Measurements from ENCODE around the gene HSD11B2.

Gene HSD11B2

DNA sequence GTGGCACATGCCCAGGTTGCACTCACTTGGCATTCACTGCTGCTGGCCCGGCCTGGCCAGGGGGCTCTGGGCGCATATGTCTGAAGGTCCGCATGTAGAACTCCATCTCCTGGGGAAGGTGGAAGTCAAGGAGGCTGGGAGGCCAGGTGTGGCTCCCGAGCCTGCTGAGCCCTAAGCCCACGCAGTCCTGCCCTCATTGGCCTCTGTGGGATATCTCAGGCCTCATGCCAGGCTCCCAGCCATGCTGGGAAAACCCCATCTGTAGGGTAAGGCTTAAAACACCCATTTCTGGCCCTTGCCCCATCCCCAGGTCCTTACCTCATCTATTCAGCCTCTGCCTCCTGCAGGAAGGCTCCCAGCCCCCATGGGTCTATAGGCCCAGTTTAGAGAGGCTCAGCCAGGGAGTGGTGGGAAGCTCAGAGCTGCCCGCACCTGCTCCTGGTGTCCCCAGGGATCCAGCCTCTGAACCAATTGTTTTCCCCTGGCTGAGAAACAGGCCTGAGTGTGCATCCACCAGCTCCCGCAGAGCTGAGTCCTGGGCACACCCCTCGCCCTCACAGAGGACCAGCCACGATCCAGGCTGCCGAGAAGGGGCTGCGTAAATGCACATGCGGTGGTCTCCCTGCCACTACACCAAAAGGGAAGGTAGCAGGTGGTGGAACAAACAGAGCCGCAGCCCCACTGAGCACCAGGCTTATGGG lies 35.3 kb upstream of the HSD11B2 start:
- DNase-seq (ENCODE audit: extremely low spot score, insufficient read length, low read depth): no peak
- no peak for FAIRE-seq

GRCh38 chr16:67396159-67397035 lies 34.5 kb upstream of the HSD11B2 start:
- FAIRE-seq (no peak), DNase-seq (ENCODE audit: extremely low spot score, insufficient read length, low read depth) (no peak)

- DNase-seq (ENCODE audit: extremely low spot score, insufficient read length, low read depth) (no peak), FAIRE-seq (no peak)
Observed at GRCh38 chr16:67397036-67397801, 33.7 kb upstream of the HSD11B2 start.

- DNase-seq (ENCODE audit: extremely low spot score, insufficient read length, low read depth): no peak
- FAIRE-seq: no peak
Observed at GRCh38 chr16:67397812-67398545, 32.9 kb upstream of the HSD11B2 start.

GRCh38 chr16:67398546-67399217 lies 32.2 kb upstream of the HSD11B2 start:
- no peak for FAIRE-seq

DNA sequence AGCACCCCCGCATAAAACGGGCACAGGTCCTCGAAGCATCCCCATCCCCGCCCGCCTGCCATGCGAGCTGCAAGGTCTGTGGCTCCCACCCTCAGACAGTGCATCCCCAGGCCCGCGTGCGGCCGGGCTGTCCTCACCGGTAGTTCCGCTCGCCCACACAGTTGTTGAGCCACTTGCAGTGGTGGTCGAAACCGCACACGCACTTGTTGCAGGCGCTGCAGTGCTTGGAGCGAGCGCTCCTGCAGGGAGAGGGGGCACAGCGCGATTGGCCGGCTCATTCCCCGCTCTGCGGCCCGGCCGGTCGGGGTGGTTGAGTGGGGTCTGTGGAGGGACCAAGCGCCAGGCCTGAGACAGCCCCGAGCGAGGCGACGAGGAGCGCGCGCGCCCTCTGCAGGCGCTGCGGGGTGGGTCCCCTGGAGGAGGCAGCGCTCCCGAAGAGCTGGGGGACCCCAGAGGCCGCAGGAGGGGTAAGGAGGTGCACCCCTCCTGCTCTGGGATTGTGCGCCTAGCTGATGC lies 31.6 kb upstream of the HSD11B2 start:
- FAIRE-seq (no peak), DNase-seq (ENCODE audit: extremely low spot score, insufficient read length, low read depth) (peak; percentile 58)

More at GRCh38 chr16:67398546-67399217, 32.2 kb upstream of the HSD11B2 start:
- no peak for DNase-seq (ENCODE audit: extremely low spot score, insufficient read length, low read depth)

- DNase-seq (ENCODE audit: extremely low spot score, insufficient read length, low read depth): no peak
Observed at GRCh38 chr16:67399749-67400704, 30.9 kb upstream of the HSD11B2 start.

GRCh38 chr16:67400901-67401300 lies 30.0 kb upstream of the HSD11B2 start:
- DNase-seq (ENCODE audit: extremely low spot score, insufficient read length, low read depth) (no peak), FAIRE-seq (no peak)

More at GRCh38 chr16:67399749-67400704, 30.9 kb upstream of the HSD11B2 start:
- no peak for FAIRE-seq

DNA sequence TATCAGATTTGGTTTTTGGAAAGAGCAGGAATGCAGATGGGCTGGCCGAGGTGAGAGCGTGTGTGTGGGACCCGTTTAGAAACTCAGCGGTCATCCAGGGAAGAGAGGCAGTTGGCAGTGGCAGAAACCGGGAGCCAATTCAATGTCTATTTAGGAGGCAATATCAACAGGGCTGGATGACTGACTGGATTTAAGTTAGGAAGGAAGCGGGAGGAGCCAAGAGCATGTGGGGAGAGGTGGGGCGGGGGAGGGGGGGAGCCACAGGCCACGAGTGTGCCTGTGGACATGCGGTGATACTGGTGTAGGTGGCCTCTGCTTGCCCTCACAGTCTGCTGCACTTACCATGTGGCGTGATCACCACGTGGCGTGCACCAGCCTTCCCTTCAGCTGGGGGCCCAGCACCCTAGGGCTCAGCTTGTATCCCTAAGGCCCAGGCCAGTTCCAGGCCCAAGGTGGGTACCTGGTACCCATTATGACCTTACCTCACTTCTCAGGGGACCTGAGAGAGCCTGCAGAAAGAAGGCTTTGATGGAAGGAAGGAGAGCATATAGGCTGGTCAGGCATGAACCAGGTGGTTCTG lies 26.9 kb upstream of the HSD11B2 start:
- FAIRE-seq (no peak), DNase-seq (ENCODE audit: extremely low spot score, insufficient read length, low read depth) (no peak)

DNA sequence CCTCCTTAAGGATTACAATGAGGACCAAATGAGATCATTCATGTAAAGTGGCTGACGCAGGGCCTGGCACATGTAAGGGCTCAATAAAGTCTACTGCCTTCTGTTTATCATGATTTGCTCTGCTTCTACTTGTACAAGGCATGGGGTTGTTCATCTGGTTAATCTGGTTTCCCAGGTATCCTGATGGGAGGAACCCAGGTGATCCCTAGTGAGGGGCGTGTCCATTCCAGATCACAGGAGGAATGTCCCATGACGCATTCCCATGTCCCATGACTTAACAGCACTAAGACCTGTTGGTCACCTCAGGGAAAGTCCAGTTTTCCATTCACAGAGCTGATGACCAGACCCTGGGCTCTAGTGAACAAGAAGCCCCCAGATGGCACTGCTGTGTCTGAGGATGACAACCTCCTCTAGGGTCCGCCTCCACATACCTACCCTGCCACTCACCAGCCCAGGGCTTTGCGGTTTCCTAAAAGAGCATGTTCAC lies 26.1 kb upstream of the HSD11B2 start:
- FAIRE-seq (no peak), DNase-seq (ENCODE audit: extremely low spot score, insufficient read length, low read depth) (no peak)

GRCh38 chr16:67405336-67405735 lies 25.6 kb upstream of the HSD11B2 start:
- FAIRE-seq: no peak
- no peak for DNase-seq (ENCODE audit: extremely low spot score, insufficient read length, low read depth)

- FAIRE-seq (no peak), DNase-seq (ENCODE audit: extremely low spot score, insufficient read length, low read depth) (no peak)
Observed at GRCh38 chr16:67406111-67406971, 24.6 kb upstream of the HSD11B2 start.

DNA sequence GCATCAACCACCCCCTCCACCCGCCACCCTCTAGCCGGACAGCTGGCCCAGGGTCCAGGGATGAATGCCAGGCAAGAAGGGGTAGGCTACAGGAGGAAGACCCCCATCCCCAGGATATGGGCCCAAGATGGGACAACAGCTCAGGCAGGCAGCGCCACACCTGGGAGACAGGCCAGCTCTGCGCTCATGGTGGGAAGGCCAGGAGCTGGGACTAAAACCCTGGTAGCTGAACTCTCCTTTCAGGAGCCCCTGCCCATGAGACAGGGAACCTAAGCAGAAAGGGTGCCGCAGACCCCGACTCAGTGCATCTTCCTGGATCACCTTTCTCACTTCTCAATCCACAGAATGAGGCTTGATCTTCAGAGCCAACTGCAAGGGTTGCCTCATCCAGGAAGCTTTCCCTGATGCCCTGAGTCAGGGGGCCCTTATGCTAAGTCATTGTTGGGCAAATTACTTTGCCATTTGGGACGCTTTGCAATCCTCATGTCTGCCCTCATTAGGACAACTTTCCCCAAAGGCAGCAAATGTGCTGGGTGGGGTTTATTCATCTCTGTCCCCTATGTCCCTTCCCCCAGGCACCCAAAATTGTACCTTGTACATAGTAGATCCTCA lies 23.6 kb upstream of the HSD11B2 start:
- FAIRE-seq: no peak
- DNase-seq (ENCODE audit: extremely low spot score, insufficient read length, low read depth): no peak

DNA sequence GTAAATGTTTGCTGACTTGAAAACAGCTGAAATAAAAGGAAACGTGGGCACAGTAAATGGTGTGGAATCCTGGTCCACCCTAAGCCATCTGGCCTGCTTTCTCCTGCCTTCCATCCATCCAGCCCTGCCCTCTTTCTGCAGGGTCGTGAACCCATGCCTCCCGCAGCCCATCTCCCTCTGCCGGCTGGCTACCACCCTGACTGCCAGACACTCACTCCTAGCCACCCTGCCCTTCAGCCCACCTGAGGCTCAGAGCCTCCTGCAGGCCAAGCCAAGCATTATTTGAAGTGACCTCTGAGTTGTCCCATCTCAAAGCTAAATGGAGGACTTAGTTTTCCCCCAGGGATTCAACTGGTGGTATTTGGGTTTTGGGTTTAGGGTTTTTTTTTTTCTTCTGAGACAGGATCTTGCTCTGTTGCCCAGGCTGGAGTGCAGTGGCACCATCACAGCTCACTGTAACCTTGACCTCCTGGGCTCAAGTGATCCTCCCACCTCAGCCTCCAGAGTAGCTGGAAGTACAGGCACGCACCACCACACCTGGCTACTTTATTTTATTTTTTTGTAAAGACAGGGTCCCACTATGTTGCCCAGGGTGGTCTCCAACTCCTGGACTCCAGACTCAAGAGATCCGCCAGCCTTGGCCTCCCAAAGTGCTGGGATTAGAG lies 23.0 kb upstream of the HSD11B2 start:
- DNase-seq (ENCODE audit: extremely low spot score, insufficient read length, low read depth) (no peak), FAIRE-seq (no peak)

DNA sequence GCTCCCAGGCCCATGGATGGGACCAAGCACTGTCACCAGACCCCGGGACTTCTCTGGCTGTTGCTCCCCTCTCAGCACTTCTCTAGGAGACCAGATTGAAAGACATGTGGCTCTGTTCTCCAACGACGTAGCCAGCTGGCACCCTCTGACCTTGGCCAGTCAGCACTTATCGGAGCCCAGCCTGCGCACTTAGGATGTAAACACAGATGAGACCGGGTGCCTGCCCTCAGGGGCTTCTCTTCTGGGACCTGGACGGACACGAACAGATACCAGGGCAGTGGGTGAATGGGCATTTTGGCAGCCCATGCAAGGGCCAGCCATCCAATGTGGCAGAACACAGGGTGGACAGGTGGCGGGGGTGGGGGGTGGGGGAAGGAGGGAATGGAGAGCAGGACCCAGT lies 21.3 kb upstream of the HSD11B2 start:
- no peak for FAIRE-seq
- DNase-seq (ENCODE audit: extremely low spot score, insufficient read length, low read depth): no peak

- DNase-seq (ENCODE audit: extremely low spot score, insufficient read length, low read depth) (no peak), FAIRE-seq (no peak)
Observed at GRCh38 chr16:67411339-67411738, 19.6 kb upstream of the HSD11B2 start.

Measured in GM18507 (cell line).